GM06990 (cell line): Measurements from ENCODE around the gene MAD1L1.

ENCODE experiments used
- DNase-seq: peaks from one replicate; pipeline ENCODE4 v3.0.0-alpha.2; 2011; ENCODE audit not compliant: insufficient read length; ENCODE audit errors: extremely low read depth
- H3K27me3 ChIP-seq: replicated peaks from 2 replicates; pipeline ENCODE4 v1.6.0; 2011; ENCODE audit warnings: low read length; ENCODE audit not compliant: control insufficient read depth, insufficient read depth
- H3K36me3 ChIP-seq: 2 replicates; pipeline ENCODE4 v1.5.1; 2011; ENCODE audit warnings: low read length; ENCODE audit not compliant: control insufficient read depth, insufficient read depth
- H3K4me3 ChIP-seq: replicated peaks from 2 replicates; pipeline ENCODE4 v1.5.1; 2011; ENCODE audit warnings: low read depth, mild to moderate bottlenecking, control low read depth, low read length
- CTCF ChIP-seq: IDR thresholded peaks from 2 replicates; pipeline ENCODE4 v1.5.1; 2011; ENCODE audit warnings: low read length, control low read depth, mild to moderate bottlenecking, inconsistent platforms; ENCODE audit not compliant: insufficient read depth, poor library complexity, severe bottlenecking

The MAD1L1 gene

GRCh38 chr7:2009541-2010001, 223.2 kb downstream of the MAD1L1 start:
- Histone ChIP-seq H3K4me3 (no peak overlapping the region), H3K36me3 (peaks cover 7% of the 10 kb centered on the region), H3K27me3 (no peaks in the 10 kb centered on the region)
- TF ChIP-seq CTCF = no peak
- DNase-seq = no peak

GRCh38 chr7:2008936-2009540, 223.7 kb downstream of the MAD1L1 start:
- TF ChIP-seq CTCF = no peak
- no peak for DNase-seq
- Histone ChIP-seq H3K36me3 (peaks cover 9% of the 10 kb centered on the region), H3K27me3 (no peaks in the 10 kb centered on the region), H3K4me3 (no peak overlapping the region)

- no peak overlapping the region for H3K4me3 ChIP-seq
- DNase-seq = no peak
- H3K27me3 ChIP-seq = no peaks in the 10 kb centered on the region
- no peak for TF ChIP-seq CTCF
- H3K36me3 ChIP-seq = peaks cover 9% of the 10 kb centered on the region
Measured at GRCh38 chr7:2008101-2008935, 224.4 kb downstream of the MAD1L1 start.

- Histone ChIP-seq H3K27me3 (no peaks in the 10 kb centered on the region), H3K36me3 (peaks cover 6% of the 10 kb centered on the region), H3K4me3 (no peak overlapping the region)
- no peak for DNase-seq
- TF ChIP-seq CTCF = no peak
Measured at GRCh38 chr7:2007551-2007950, 225.2 kb downstream of the MAD1L1 start.

GRCh38 chr7:2006921-2007381, 225.8 kb downstream of the MAD1L1 start:
- Histone ChIP-seq H3K36me3 (peaks cover 4% of the 10 kb centered on the region), H3K27me3 (no peaks in the 10 kb centered on the region), H3K4me3 (no peak overlapping the region)
- TF ChIP-seq CTCF = no peak
- no peak for DNase-seq
